HG03097 (cell line): ENCODE results near the gene EDEM3.
"Not testable (repeated sequence)": the region's sequence is repeated elsewhere in the genome, so short reads cannot be mapped to it uniquely, and the experiment has no call there.

Source experiments
- ATAC-seq: cut with Tn5 transposase; IDR thresholded peaks from one replicate; pipeline ENCODE4 v1.9.1; 2021; ENCODE audit not compliant: unreplicated experiment, low FRiP score

Gene EDEM3

GRCh38 chr1:184770181-184770979 lies 15.7 kb upstream of the EDEM3 start:
- ATAC-seq = no peak

GRCh38 chr1:184769241-184769640 lies 14.6 kb upstream of the EDEM3 start:
- no peak for ATAC-seq

GRCh38 chr1:184768467-184768866 lies 13.8 kb upstream of the EDEM3 start:
- ATAC-seq = no peak

GRCh38 chr1:184767591-184767990 lies 12.9 kb upstream of the EDEM3 start:
- ATAC-seq = no peak

- ATAC-seq = no peak
Observed at GRCh38 chr1:184764483-184764882, 9.8 kb upstream of the EDEM3 start.

- not testable (repeated sequence) for ATAC-seq
Observed at GRCh38 chr1:184763520-184763919, 8.9 kb upstream of the EDEM3 start.

- ATAC-seq = no peak
Observed at GRCh38 chr1:184761969-184762485, 7.4 kb upstream of the EDEM3 start.

GRCh38 chr1:184759651-184760050 lies 5.0 kb upstream of the EDEM3 start:
- no peak for ATAC-seq

GRCh38 chr1:184759112-184759511 lies 4.5 kb upstream of the EDEM3 start:
- ATAC-seq = no peak

GRCh38 chr1:184757891-184758290 lies 3.2 kb upstream of the EDEM3 start:
- no peak for ATAC-seq

- no peak for ATAC-seq
Observed at GRCh38 chr1:184757406-184757805, 2.7 kb upstream of the EDEM3 start.

GRCh38 chr1:184755226-184756065 lies 788 bp upstream of the EDEM3 start:
- no peak for ATAC-seq

GRCh38 chr1:184753608-184754475 lies 816 bp downstream of the EDEM3 start:
- peak; percentile 12 for ATAC-seq

- no peak for ATAC-seq
Observed at GRCh38 chr1:184753117-184753516, 1.5 kb downstream of the EDEM3 start.

- ATAC-seq = no peak
Observed at GRCh38 chr1:184752656-184753055, 2.0 kb downstream of the EDEM3 start.

- ATAC-seq = no peak
Observed at GRCh38 chr1:184748740-184749139, 5.9 kb downstream of the EDEM3 start.

GRCh38 chr1:184747089-184747955 lies 7.3 kb downstream of the EDEM3 start:
- ATAC-seq = no peak

GRCh38 chr1:184745929-184746638 lies 8.6 kb downstream of the EDEM3 start:
- no peak for ATAC-seq

- no peak for ATAC-seq
Observed at GRCh38 chr1:184745110-184745509, 9.5 kb downstream of the EDEM3 start.
